Activated CD4-positive, CD25-positive, alpha-beta regulatory T cell treated with anti-CD3 and anti-CD28 coated beads, Interleukin-2, amount 50 U/mL, for 16 hours (primary cell): ENCODE data around the gene PRKCQ.
A peak's percentile ranks its signal among the peaks of the same experiment; 100 is the strongest.

Experiments used
- DNase-seq: peaks from one replicate; pipeline ENCODE4 v3.0.0-alpha.2; 2020; ENCODE audit warnings: low read depth, low spot score

PRKCQ gene

GRCh38 chr10:6567884-6568283, 12.2 kb downstream of the PRKCQ start:
- no peak for DNase-seq

- DNase-seq = no peak
Measured at GRCh38 chr10:6567203-6567703, 12.8 kb downstream of the PRKCQ start.

GRCh38 chr10:6565588-6565987, 14.5 kb downstream of the PRKCQ start:
- no peak for DNase-seq

- no peak for DNase-seq
Measured at GRCh38 chr10:6564367-6564766, 15.7 kb downstream of the PRKCQ start.

- DNase-seq = no peak
Measured at GRCh38 chr10:6563731-6564130, 16.3 kb downstream of the PRKCQ start.

- no peak for DNase-seq
Measured at GRCh38 chr10:6563075-6563474, 17.0 kb downstream of the PRKCQ start.

GRCh38 chr10:6562221-6562620, 17.9 kb downstream of the PRKCQ start:
- DNase-seq = no peak

GRCh38 chr10:6561552-6561951, 18.5 kb downstream of the PRKCQ start:
- DNase-seq = no peak

GRCh38 chr10:6558759-6559461, 21.2 kb downstream of the PRKCQ start:
- no peak for DNase-seq

GRCh38 chr10:6558272-6558671, 21.8 kb downstream of the PRKCQ start:
- no peak for DNase-seq

GRCh38 chr10:6553937-6554336, 26.1 kb downstream of the PRKCQ start:
- no peak for DNase-seq

- peak; percentile 19 for DNase-seq
Measured at GRCh38 chr10:6543431-6544005, 36.6 kb downstream of the PRKCQ start.

- no peak for DNase-seq
Measured at GRCh38 chr10:6542999-6543430, 37.1 kb downstream of the PRKCQ start.

- no peak for DNase-seq
Measured at GRCh38 chr10:6539833-6540232, 40.2 kb downstream of the PRKCQ start.

- DNase-seq = no peak
Measured at GRCh38 chr10:6537770-6538169, 42.3 kb downstream of the PRKCQ start.

- DNase-seq = no peak
Measured at GRCh38 chr10:6536102-6536501, 44.0 kb downstream of the PRKCQ start.

GRCh38 chr10:6535156-6535764, 44.8 kb downstream of the PRKCQ start:
- no peak for DNase-seq

GRCh38 chr10:6532321-6532720, 47.8 kb downstream of the PRKCQ start:
- DNase-seq = no peak

GRCh38 chr10:6530966-6531365, 49.1 kb downstream of the PRKCQ start:
- no peak for DNase-seq

- DNase-seq = peak; percentile 53
Measured at GRCh38 chr10:6530211-6530840, 49.8 kb downstream of the PRKCQ start.

GRCh38 chr10:6528198-6528950, 51.7 kb downstream of the PRKCQ start:
- DNase-seq = no peak
